NCI-H82 treated with DMSO at 0.1 percent for 48 hours (cell line): ENCODE data around the gene SAP30BP.

Experiments
- DNase-seq: peaks from one replicate; lab custom pipeline; 2025; ENCODE audit not compliant: unreplicated experiment; lab: John Stamatoyannopoulos, UW

SAP30BP gene

DNA sequence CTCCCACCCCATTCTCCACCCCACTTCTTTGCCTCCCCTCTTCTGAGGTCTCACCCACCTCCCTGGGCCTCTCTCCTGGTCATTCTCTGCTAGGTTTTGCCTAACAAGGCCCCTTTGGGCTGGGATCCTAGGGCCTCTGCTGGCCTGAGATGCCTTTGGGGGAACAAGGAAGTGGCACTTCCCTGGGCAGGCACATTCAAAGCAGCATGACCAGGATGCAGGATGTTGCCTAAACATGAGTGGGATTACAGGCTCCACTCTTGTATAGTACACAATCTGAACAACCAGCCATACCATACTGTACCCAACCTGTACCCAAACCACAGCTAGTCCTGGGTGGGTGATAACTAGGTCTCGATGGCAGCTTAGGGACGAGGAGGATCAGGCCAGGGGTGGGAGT is 88.9 kb downstream of the SAP30BP start:
- DNase-seq: no peak

DNA sequence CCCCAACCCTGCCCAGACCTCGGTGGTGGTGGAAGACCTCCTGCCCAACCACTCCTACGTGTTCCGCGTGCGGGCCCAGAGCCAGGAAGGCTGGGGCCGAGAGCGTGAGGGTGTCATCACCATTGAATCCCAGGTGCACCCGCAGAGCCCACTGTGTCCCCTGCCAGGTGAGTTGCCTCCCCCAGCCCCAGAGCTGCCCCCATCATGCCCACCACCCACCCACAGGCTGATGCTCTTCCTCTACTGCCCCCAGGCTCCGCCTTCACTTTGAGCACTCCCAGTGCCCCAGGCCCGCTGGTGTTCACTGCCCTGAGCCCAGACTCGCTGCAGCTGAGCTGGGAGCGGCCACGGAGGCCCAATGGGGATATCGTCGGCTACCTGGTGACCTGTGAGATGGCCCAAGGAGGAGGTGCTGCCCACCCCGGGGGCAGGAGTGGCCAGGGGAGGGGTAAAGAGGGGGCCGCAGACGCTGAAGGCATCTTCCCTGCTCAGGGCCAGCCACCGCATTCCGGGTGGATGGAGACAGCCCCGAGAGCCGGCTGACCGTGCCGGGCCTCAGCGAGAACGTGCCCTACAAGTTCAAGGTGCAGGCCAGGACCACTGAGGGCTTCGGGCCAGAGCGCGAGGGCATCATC is 89.4 kb downstream of the SAP30BP start:
- no peak for DNase-seq

DNA sequence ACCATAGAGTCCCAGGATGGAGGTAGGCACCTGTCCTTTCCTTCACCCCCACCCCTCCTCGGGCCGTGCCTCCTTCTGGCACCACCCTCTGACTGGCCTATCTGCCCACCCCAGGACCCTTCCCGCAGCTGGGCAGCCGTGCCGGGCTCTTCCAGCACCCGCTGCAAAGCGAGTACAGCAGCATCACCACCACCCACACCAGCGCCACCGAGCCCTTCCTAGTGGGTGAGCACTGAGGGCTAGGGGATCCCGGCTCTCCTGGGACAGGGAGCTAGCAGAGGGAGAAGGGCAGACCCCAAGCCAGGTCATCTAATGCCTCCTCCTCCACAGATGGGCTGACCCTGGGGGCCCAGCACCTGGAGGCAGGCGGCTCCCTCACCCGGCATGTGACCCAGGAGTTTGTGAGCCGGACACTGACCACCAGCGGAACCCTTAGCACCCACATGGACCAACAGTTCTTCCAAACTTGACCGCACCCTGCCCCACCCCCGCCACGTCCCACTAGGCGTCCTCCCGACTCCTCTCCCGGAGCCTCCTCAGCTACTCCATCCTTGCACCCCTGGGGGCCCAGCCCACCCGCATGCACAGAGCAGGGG is 90.0 kb downstream of the SAP30BP start:
- no peak for DNase-seq
